SK-N-SH (cell line): Measurements from ENCODE around the gene HK3. TPM values are rescaled to one million over a fixed set of nuclear protein-coding genes. Genes with fewer than 3 reads are reported as not detected.

Experiments used
- CTCF ChIP-seq: fragments of 200-600 bp; sonication (generic); IDR thresholded peaks from 2 replicates; pipeline ENCODE4 v1.6.1; 2017; ENCODE audit warnings: antibody characterized with exemption, mild to moderate bottlenecking, moderate library complexity
- ELF1 ChIP-seq: IDR thresholded peaks from 2 replicates; pipeline ENCODE4 v1.4.0; 2012
- FOSL2 ChIP-seq: IDR thresholded peaks from 2 replicates; pipeline ENCODE4 v1.4.0; 2012; ENCODE audit warnings: low read depth, mild to moderate bottlenecking, moderate library complexity, borderline replicate concordance
- NFIC ChIP-seq: IDR thresholded peaks from 2 replicates; pipeline ENCODE4 v1.4.0; 2012; ENCODE audit warnings: borderline replicate concordance
- PBX3 ChIP-seq: IDR thresholded peaks from 2 replicates; pipeline ENCODE4; 2012
- POLR2AphosphoS5 ChIP-seq: IDR thresholded peaks from 2 replicates; pipeline ENCODE4 v1.6.1; 2012; ENCODE audit warnings: low read depth, low read length
- RAD21 ChIP-seq: IDR thresholded peaks from 2 replicates; pipeline ENCODE4 v1.6.1; 2012; ENCODE audit warnings: mild to moderate bottlenecking, low read length
- RCOR1 ChIP-seq: fragments of 150-350 bp; IDR thresholded peaks from 2 replicates; pipeline ENCODE4 v1.6.1; 2017; ENCODE audit warnings: antibody characterized with exemption, low read length
- RXRA ChIP-seq: IDR thresholded peaks from 2 replicates; pipeline ENCODE4 v1.4.0; 2012; ENCODE audit warnings: low read depth, mild to moderate bottlenecking, borderline replicate concordance
- SIN3A ChIP-seq: IDR thresholded peaks from 2 replicates; pipeline ENCODE4 v1.6.1; 2012; ENCODE audit warnings: low read depth, mild to moderate bottlenecking, low read length, moderate library complexity, borderline replicate concordance
- SMC3 ChIP-seq: IDR thresholded peaks from 2 replicates; pipeline ENCODE4 v1.6.1; 2012; ENCODE audit warnings: low read depth, low read length, improper control_type of control experiment
- TEAD4 ChIP-seq: IDR thresholded peaks from 2 replicates; pipeline ENCODE4 v1.4.0; 2012; ENCODE audit warnings: mild to moderate bottlenecking, borderline replicate concordance; ENCODE audit not compliant: insufficient read depth
- polyA plus RNA-seq, 3 experiments: library from polyadenylated mRNA; depleted of rRNA; stranded (reverse); fragments of >200 nt; gene quantifications; 2 replicates each; pipeline ENCODE4 v1.2.3, GENCODE V29; 2012
- TF ChIP-seq, protein P1 (sequence below): fragments of 150-350 bp; IDR thresholded peaks from 2 replicates; pipeline ENCODE4 v1.6.1; 2017; ENCODE audit warnings: antibody characterized with exemption, low read length, low read depth, borderline replicate concordance
- TF ChIP-seq, protein P2 (sequence below): IDR thresholded peaks from 2 replicates; pipeline ENCODE4 v1.4.0; 2012; ENCODE audit warnings: low read depth, borderline replicate concordance

Gene HK3
- polyA plus RNA-seq, 1 of the 3 experiments (the other 2 are of a cell fraction): 0.02 TPM

DNA sequence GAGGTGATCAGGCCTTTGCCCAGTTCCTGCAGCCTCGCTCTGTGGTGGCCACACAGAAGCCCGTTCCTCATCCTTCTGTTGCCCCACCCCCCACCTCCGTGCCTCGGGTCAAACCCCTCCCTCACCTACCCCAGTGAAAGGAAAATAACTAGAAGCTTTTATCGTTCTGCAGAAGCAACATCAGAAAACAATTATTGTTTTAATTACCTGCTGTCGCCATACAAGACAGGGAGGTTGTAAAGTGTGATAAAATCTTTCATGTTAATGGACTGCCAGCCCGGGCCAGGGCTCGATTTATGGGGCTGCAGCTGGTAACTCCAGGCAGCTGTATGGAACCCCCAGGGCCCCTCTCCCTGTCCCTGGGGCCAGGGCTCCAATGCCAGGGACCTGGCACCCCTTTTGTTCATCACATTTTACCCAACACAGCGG, 68.1 kb downstream of the HK3 start (continued):
- TF ChIP-seq RCOR1 (peak; percentile 95), RXRA (no peak), POLR2AphosphoS5 (no peak), FOSL2 (no peak), ELF1 (no peak), NFIC (no peak), SIN3A (no peak), CTCF (no peak), SMC3 (no peak; the same call in 1 of the 2 replicates), PBX3 (no peak), RAD21 (peak; percentile 9; the same call in 1 of the 2 replicates), TEAD4 (no peak)
- TF ChIP-seq, protein P1, sequence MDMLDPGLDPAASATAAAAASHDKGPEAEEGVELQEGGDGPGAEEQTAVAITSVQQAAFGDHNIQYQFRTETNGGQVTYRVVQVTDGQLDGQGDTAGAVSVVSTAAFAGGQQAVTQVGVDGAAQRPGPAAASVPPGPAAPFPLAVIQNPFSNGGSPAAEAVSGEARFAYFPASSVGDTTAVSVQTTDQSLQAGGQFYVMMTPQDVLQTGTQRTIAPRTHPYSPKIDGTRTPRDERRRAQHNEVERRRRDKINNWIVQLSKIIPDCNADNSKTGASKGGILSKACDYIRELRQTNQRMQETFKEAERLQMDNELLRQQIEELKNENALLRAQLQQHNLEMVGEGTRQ: no peak
- TF ChIP-seq, protein P2, sequence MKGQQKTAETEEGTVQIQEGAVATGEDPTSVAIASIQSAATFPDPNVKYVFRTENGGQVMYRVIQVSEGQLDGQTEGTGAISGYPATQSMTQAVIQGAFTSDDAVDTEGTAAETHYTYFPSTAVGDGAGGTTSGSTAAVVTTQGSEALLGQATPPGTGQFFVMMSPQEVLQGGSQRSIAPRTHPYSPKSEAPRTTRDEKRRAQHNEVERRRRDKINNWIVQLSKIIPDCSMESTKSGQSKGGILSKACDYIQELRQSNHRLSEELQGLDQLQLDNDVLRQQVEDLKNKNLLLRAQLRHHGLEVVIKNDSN: no peak
- TF ChIP-seq, all 33 proteins: peak for 8

Other genes with a start within 250 kb of the HK3 start
- gene UNC5A, start 88.8 kb downstream of the HK3 start, polyA plus RNA-seq (2012; rRNA removed): 0.46 and 0.55 TPM in 2 replicates
- gene UIMC1, start 107.4 kb upstream of the HK3 start, polyA plus RNA-seq (2012; rRNA removed): 19.9 and 24.3 TPM in 2 replicates
- 15.1 and 19.6 TPM in 2 replicates for gene ZNF346, start 123.3 kb upstream of the HK3 start, polyA plus RNA-seq (2012; rRNA removed)
- gene FGFR4, start 187.6 kb upstream of the HK3 start, polyA plus RNA-seq (2012; rRNA removed): 4.4 and 5.6 TPM in 2 replicates
- gene NSD1, start 234.4 kb upstream of the HK3 start, polyA plus RNA-seq (2012; rRNA removed): 6.7 and 9.0 TPM in 2 replicates